SK-N-SH treated with all-trans-retinoic acid at 6 μM for 48 hours (cell line): ENCODE data around the gene RTF1.

Experiments used
- ATAC-seq: fragments of 200-7000 bp; cut with Tn5 transposase; 3 replicates; pipeline ENCODE4 v1.9.1; 2020; ENCODE audit warnings: mild to moderate bottlenecking, moderate library complexity
- ARNTL ChIP-seq: fragments of 450-650 bp; formaldehyde crosslinking; IDR thresholded peaks from 2 replicates; pipeline ENCODE4 v1.5.0; 2020; ENCODE audit warnings: low read depth, mild to moderate bottlenecking, moderate library complexity, borderline replicate concordance
- BACH2 ChIP-seq: fragments of 250-450 bp; sonication (Bioruptor Pico); IDR thresholded peaks from 2 replicates; pipeline ENCODE4 v1.9.0; 2021; ENCODE audit warnings: mild to moderate bottlenecking, borderline replicate concordance
- CSDC2 ChIP-seq: fragments of 250-450 bp; sonication (Bioruptor Pico); IDR thresholded peaks from 2 replicates; pipeline ENCODE4 v1.5.0; 2020; ENCODE audit warnings: mild to moderate bottlenecking, moderate library complexity
- ESRRG ChIP-seq: fragments of 250-450 bp; sonication (Bioruptor Pico); IDR thresholded peaks from 2 replicates; pipeline ENCODE4 v1.6.1; 2021; ENCODE audit warnings: mild to moderate bottlenecking
- GLIS3 ChIP-seq: fragments of 250-450 bp; sonication (Bioruptor Pico); IDR thresholded peaks from 2 replicates; pipeline ENCODE4 v1.5.0; 2020; ENCODE audit warnings: mild to moderate bottlenecking, moderate library complexity
- ISL1 ChIP-seq: fragments of 250-450 bp; sonication (Bioruptor Pico); IDR thresholded peaks from 2 replicates; pipeline ENCODE4 v2.1.2; 2022; ENCODE audit warnings: mild to moderate bottlenecking, moderate library complexity
- PATZ1 ChIP-seq: fragments of 250-450 bp; sonication (Bioruptor Pico); IDR thresholded peaks from 2 replicates; pipeline ENCODE4 v1.8.0; 2020; ENCODE audit warnings: mild to moderate bottlenecking, moderate library complexity, borderline replicate concordance
- PPARA ChIP-seq: fragments of 250-450 bp; sonication (Bioruptor Pico); IDR thresholded peaks from 2 replicates; pipeline ENCODE4 v1.5.0; 2020; ENCODE audit warnings: mild to moderate bottlenecking, borderline replicate concordance
- RARB ChIP-seq: fragments of 250-450 bp; sonication (Bioruptor Pico); IDR thresholded peaks from 2 replicates; pipeline ENCODE4 v1.8.0; 2021; ENCODE audit warnings: mild to moderate bottlenecking, moderate library complexity
- SNAI2 ChIP-seq: fragments of 250-450 bp; sonication (Bioruptor Pico); IDR thresholded peaks from 2 replicates; pipeline ENCODE4 v1.5.0; 2020; ENCODE audit warnings: mild to moderate bottlenecking, moderate library complexity
- TCF4 ChIP-seq: fragments of 250-450 bp; sonication (Bioruptor Pico); IDR thresholded peaks from 2 replicates; pipeline ENCODE4 v1.8.0; 2021; ENCODE audit warnings: mild to moderate bottlenecking, moderate library complexity, borderline replicate concordance
- ZC3H10 ChIP-seq: fragments of 250-450 bp; sonication (Bioruptor Pico); IDR thresholded peaks from 2 replicates; pipeline ENCODE4 v1.5.1; 2021; ENCODE audit warnings: mild to moderate bottlenecking, moderate library complexity
- ZFP3 ChIP-seq: fragments of 250-450 bp; sonication (Bioruptor Pico); IDR thresholded peaks from 2 replicates; pipeline ENCODE4 v1.5.0; 2020; ENCODE audit warnings: mild to moderate bottlenecking, moderate library complexity
- ZFP30 ChIP-seq: fragments of 450-650 bp; formaldehyde crosslinking; IDR thresholded peaks from 2 replicates; pipeline ENCODE4 v1.5.0; 2022; ENCODE audit warnings: mild to moderate bottlenecking, moderate library complexity
- ZNF8 ChIP-seq: fragments of 450-650 bp; formaldehyde crosslinking; IDR thresholded peaks from 2 replicates; pipeline ENCODE4 v1.5.0; 2020; ENCODE audit warnings: mild to moderate bottlenecking, moderate library complexity
- TF ChIP-seq, protein P1 (sequence below): fragments of 250-450 bp; sonication (Bioruptor Pico); IDR thresholded peaks from 2 replicates; pipeline ENCODE4 v1.5.0; 2020; ENCODE audit warnings: mild to moderate bottlenecking, moderate library complexity
- TF ChIP-seq, protein P2 (sequence below): fragments of 250-450 bp; sonication (Bioruptor Pico); IDR thresholded peaks from 2 replicates; pipeline ENCODE4 v1.8.0; 2021; ENCODE audit warnings: low read depth, mild to moderate bottlenecking, moderate library complexity, borderline replicate concordance
- TF ChIP-seq, protein P3 (sequence below): fragments of 250-450 bp; sonication (Bioruptor Pico); IDR thresholded peaks from 2 replicates; pipeline ENCODE4 v1.5.1; 2020; ENCODE audit warnings: low read depth, mild to moderate bottlenecking, moderate library complexity
- TF ChIP-seq, protein P4 (sequence below): fragments of 250-450 bp; sonication (Bioruptor Pico); IDR thresholded peaks from 2 replicates; pipeline ENCODE4 v1.5.1; 2021; ENCODE audit warnings: mild to moderate bottlenecking, moderate library complexity

RTF1 gene

GRCh38 chr15:41476416-41477048 is 59.6 kb downstream of the RTF1 start (continued):
- TF ChIP-seq, protein P1, sequence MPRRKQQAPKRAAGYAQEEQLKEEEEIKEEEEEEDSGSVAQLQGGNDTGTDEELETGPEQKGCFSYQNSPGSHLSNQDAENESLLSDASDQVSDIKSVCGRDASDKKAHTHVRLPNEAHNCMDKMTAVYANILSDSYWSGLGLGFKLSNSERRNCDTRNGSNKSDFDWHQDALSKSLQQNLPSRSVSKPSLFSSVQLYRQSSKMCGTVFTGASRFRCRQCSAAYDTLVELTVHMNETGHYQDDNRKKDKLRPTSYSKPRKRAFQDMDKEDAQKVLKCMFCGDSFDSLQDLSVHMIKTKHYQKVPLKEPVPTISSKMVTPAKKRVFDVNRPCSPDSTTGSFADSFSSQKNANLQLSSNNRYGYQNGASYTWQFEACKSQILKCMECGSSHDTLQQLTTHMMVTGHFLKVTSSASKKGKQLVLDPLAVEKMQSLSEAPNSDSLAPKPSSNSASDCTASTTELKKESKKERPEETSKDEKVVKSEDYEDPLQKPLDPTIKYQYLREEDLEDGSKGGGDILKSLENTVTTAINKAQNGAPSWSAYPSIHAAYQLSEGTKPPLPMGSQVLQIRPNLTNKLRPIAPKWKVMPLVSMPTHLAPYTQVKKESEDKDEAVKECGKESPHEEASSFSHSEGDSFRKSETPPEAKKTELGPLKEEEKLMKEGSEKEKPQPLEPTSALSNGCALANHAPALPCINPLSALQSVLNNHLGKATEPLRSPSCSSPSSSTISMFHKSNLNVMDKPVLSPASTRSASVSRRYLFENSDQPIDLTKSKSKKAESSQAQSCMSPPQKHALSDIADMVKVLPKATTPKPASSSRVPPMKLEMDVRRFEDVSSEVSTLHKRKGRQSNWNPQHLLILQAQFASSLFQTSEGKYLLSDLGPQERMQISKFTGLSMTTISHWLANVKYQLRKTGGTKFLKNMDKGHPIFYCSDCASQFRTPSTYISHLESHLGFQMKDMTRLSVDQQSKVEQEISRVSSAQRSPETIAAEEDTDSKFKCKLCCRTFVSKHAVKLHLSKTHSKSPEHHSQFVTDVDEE: no peak
- TF ChIP-seq CSDC2 (no peak), PPARA (CRISPR knock-in tag) (no peak), ZNF8 (no peak), ZFP30 (CRISPR knock-in tag) (no peak)

DNA sequence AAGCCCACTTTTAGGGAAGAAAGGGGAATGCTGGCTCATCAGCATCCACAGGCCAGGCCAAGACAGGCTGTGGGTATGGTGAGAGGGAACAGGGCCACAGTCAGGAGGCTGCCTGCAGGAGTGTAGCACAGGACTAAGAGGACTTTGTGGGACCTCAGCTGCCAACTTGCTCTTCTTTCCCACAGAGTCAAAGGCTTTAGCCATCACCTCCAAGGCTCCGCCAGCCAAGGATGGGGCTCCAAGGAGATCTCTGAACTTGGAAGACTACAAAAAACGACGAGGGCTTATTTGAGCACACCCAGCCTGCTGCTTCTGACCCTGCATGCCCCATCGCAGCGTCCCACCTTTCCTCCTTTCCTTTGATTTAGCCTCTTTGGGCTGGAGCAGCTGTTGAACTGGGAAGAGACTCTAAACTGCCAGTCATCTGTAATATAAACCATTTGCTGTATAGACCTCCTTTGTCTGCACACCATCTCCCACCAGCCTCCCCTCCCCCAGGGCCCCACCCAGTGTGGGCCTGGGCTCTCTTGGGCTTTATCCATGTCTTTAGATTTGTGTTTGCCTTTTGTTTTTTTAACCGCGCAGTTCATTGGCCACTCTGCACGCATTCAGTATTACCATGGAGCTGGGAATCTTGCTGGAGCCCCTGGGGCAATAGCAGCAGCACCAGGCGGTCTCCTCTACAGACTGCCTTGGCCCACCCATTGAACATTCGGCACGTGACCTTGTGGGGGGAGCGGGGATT is 63.7 kb downstream of the RTF1 start:
- no peak for TF ChIP-seq ZFP30 (CRISPR knock-in tag)
- TF ChIP-seq ZNF8: no peak
- no peak for TF ChIP-seq PPARA (CRISPR knock-in tag)
- TF ChIP-seq, protein P2, sequence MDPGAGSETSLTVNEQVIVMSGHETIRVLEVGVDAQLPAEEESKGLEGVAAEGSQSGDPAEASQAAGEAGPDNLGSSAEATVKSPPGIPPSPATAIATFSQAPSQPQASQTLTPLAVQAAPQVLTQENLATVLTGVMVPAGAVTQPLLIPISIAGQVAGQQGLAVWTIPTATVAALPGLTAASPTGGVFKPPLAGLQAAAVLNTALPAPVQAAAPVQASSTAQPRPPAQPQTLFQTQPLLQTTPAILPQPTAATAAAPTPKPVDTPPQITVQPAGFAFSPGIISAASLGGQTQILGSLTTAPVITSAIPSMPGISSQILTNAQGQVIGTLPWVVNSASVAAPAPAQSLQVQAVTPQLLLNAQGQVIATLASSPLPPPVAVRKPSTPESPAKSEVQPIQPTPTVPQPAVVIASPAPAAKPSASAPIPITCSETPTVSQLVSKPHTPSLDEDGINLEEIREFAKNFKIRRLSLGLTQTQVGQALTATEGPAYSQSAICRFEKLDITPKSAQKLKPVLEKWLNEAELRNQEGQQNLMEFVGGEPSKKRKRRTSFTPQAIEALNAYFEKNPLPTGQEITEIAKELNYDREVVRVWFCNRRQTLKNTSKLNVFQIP: no peak
- TF ChIP-seq, protein P3, sequence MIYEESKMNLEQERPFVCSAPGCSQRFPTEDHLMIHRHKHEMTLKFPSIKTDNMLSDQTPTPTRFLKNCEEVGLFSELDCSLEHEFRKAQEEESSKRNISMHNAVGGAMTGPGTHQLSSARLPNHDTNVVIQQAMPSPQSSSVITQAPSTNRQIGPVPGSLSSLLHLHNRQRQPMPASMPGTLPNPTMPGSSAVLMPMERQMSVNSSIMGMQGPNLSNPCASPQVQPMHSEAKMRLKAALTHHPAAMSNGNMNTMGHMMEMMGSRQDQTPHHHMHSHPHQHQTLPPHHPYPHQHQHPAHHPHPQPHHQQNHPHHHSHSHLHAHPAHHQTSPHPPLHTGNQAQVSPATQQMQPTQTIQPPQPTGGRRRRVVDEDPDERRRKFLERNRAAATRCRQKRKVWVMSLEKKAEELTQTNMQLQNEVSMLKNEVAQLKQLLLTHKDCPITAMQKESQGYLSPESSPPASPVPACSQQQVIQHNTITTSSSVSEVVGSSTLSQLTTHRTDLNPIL (CRISPR knock-in tag): no peak
- TF ChIP-seq ISL1: no peak
- TF ChIP-seq BACH2 (CRISPR knock-in tag): no peak
- TF ChIP-seq GLIS3 (CRISPR knock-in tag): no peak
- TF ChIP-seq CSDC2: no peak
- ATAC-seq: no peak

DNA sequence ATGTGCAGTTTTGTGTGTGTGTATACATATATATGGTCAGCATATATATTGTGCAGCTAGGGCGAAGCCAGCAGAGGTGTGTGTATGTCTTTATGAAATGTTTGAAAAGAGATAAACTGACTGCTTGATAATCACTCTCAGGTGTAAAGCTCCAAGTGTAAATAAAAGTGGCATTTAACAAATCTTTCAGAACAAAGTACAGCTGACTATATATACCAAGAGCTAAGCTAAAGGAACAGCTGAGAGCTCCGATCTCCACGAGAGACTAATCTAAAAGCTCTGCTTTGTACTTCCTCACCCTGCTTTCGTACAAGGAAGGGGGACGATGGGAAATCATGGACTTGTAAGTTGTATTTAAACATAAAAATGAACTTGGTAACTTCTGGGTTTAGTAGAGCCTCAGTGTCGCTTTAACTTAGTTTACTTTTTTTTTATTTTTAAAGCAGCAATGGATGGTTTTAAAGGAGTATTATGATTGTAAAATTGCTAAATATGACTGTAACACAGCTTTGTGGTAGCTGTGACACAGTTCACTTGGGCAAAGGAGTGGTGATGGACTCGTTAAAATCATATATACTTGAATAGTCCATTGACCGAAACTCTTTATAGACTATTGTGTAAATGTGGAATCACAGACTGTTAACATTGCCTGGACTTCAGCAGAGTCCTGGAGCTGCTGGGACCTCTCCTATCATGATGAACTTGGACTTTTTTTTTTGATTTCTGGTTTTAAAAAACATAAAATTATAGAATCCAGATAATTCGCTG is 65.4 kb downstream of the RTF1 start:
- ATAC-seq: no peak
- TF ChIP-seq ZFP3 (CRISPR knock-in tag) (no peak), ISL1 (no peak), ESRRG (CRISPR knock-in tag) (no peak), ZC3H10 (CRISPR knock-in tag) (no peak), GLIS3 (CRISPR knock-in tag) (no peak), SNAI2 (no peak), PATZ1 (no peak), RARB (no peak), ARNTL (no peak), TCF4 (CRISPR knock-in tag) (no peak), CSDC2 (no peak)
- TF ChIP-seq, protein P2: no peak
- TF ChIP-seq, protein P3 (CRISPR knock-in tag): no peak
- TF ChIP-seq, protein P4, sequence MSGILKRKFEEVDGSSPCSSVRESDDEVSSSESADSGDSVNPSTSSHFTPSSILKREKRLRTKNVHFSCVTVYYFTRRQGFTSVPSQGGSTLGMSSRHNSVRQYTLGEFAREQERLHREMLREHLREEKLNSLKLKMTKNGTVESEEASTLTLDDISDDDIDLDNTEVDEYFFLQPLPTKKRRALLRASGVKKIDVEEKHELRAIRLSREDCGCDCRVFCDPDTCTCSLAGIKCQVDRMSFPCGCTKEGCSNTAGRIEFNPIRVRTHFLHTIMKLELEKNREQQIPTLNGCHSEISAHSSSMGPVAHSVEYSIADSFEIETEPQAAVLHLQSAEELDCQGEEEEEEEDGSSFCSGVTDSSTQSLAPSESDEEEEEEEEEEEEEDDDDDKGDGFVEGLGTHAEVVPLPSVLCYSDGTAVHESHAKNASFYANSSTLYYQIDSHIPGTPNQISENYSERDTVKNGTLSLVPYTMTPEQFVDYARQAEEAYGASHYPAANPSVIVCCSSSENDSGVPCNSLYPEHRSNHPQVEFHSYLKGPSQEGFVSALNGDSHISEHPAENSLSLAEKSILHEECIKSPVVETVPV (CRISPR knock-in tag): no peak
- TF ChIP-seq, protein P1: no peak
